Measurements from ENCODE around the gene SZRD1. TPM values are rescaled to one million over a fixed set of nuclear protein-coding genes. Genes with fewer than 3 reads are reported as not detected.
A peak's percentile ranks its signal among the peaks of the same experiment; 100 is the strongest.

The SZRD1 gene
- total and polyA plus RNA-seq, 9 of the 15 experiments (the other 6 are each of a cell fraction or from before 2014, with no cell fraction given): 3.9 to 149 (median 82.5) TPM

- TF ChIP-seq CEBPZ (IDR thresholded peaks at IDR 0.05; ENCODE audit: borderline replicate concordance, low read depth, low read length) (no peak), NFIC (IDR thresholded peaks at IDR 0.05) (no peak), CREBBP (IDR thresholded peaks at IDR 0.05; ENCODE audit: low read depth, low read length) (no peak), HBP1 (CRISPR knock-in tag; IDR thresholded peaks at IDR 0.05) (no peak), TBP (optimal IDR thresholded peaks at IDR 0.05; ENCODE audit: low read depth, low read length) (no peak), E4F1 (CRISPR knock-in tag; IDR thresholded peaks at IDR 0.05; ENCODE audit: borderline replicate concordance) (no peak), ZNF589 (CRISPR knock-in tag; IDR thresholded peaks at IDR 0.05; ENCODE audit: low read depth) (no peak; the same call in 1 of the 2 replicates), KLF16 (IDR thresholded peaks at IDR 0.05) (no peak), RB1 (IDR thresholded peaks at IDR 0.05; ENCODE audit: low read depth) (0 out of 2 replicates have a peak, but pooled peaks have one; percentile 7), CEBPG (CRISPR knock-in tag; IDR thresholded peaks at IDR 0.05) (no peak), CEBPG (tag; conservative IDR thresholded peaks at IDR 0.05 in 1 of 2, IDR thresholded peaks at IDR 0.05 in 1 of 2) (no peak), SPI1 (IDR thresholded peaks at IDR 0.05; ENCODE audit: borderline replicate concordance, low read depth, low read length) (peak; percentile 36; the same call in 1 of the 2 replicates), MLLT1 (IDR thresholded peaks at IDR 0.05) (no peak), NR3C1 (CRISPR knock-in tag; IDR thresholded peaks at IDR 0.05) (no peak), ARHGAP35 (IDR thresholded peaks at IDR 0.05; ENCODE audit: partially characterized antibody) (no peak), ZBTB7A (IDR thresholded peaks at IDR 0.05; ENCODE audit: borderline replicate concordance, control insufficient read depth, low read depth, low read length) (no peak), FIP1L1 (IDR thresholded peaks at IDR 0.05; ENCODE audit: low read depth, low read length, poor library complexity, severe bottlenecking) (no peak), ZNF23 (CRISPR knock-in tag; IDR thresholded peaks at IDR 0.05) (no peak), ZNF57 (CRISPR knock-in tag; IDR thresholded peaks at IDR 0.05) (no peak), NFRKB (IDR thresholded peaks at IDR 0.05; ENCODE audit: low read depth) (no peak; the same call in 1 of the 2 replicates)
Observed at GRCh38 chr1:16352842-16353535, 14.1 kb upstream of the SZRD1 start (continued).
